ENCODE data around the gene NANOS3. TPM values are rescaled to one million over a fixed set of nuclear protein-coding genes. Genes with fewer than 3 reads are reported as not detected.

NANOS3 gene
- total and polyA plus RNA-seq, 9 of the 15 experiments (the other 6 are each of a cell fraction or from before 2014, with no cell fraction given) = not detected

DNA sequence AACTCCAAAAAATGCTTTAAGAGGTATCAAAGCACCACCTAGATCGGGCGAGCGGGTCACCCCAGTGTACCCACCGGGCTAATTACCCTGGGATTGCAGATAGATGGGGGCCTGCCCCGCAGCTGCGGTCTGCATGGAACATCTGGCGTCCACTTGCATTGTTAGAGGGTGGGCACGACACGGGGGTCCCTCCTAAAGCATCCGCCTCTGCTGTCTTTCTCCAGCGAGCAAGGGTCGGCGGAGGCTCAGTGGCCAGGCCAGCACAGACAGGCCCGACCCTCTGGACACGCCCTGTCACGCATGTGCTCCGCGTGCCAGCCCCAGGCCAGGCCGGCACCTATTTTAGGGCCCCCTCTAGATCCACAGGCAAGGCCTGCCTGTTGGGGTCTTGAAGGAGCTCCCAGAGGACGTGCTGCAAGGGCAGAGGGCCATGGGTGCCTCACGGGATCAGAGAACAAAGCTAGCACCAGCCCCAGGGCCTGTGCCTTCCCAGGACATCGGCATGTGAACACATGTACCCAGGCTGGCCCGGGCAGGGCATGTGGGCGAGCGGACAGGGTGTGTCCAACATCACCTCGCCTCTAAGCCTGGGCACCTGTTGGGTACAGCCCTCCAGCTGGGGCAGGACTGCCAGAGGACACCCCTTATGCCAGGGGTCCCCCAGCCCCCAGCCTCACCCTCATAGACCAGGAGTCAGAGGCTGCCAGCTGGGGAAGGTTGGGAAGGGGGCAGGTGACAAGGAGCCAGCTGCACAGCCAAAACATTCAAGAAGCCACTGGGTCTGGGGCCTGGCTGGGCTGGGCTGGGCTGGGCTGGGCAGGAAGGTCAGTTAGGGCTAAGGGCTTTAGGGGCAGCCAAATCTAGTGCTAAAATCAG is 35.6 kb upstream of the NANOS3 start (continued):
- TF ChIP-seq ZC3H4 (CRISPR knock-in tag; IDR thresholded peaks at IDR 0.05; ENCODE audit: borderline replicate concordance) = peak; percentile 80; the same call in 1 of the 2 replicates
- peak; percentile 2 for TF ChIP-seq PCBP1 (IDR thresholded peaks at IDR 0.05; ENCODE audit: low read depth, low read length, poor library complexity, severe bottlenecking)
- TF ChIP-seq, protein P1, sequence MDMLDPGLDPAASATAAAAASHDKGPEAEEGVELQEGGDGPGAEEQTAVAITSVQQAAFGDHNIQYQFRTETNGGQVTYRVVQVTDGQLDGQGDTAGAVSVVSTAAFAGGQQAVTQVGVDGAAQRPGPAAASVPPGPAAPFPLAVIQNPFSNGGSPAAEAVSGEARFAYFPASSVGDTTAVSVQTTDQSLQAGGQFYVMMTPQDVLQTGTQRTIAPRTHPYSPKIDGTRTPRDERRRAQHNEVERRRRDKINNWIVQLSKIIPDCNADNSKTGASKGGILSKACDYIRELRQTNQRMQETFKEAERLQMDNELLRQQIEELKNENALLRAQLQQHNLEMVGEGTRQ (CRISPR knock-in tag; IDR thresholded peaks at IDR 0.05) = no peak
- no peak for TF ChIP-seq ZNF282 (CRISPR knock-in tag; IDR thresholded peaks at IDR 0.05)
- no peak for TF ChIP-seq TOE1 (IDR thresholded peaks at IDR 0.05; ENCODE audit: borderline replicate concordance)
- TF ChIP-seq TOE1 (CRISPR knock-in tag; IDR thresholded peaks at IDR 0.05; ENCODE audit: borderline replicate concordance, low read depth) = no peak
- TF ChIP-seq ZNF124 (CRISPR knock-in tag; IDR thresholded peaks at IDR 0.05) = no peak
- TF ChIP-seq, protein P2, sequence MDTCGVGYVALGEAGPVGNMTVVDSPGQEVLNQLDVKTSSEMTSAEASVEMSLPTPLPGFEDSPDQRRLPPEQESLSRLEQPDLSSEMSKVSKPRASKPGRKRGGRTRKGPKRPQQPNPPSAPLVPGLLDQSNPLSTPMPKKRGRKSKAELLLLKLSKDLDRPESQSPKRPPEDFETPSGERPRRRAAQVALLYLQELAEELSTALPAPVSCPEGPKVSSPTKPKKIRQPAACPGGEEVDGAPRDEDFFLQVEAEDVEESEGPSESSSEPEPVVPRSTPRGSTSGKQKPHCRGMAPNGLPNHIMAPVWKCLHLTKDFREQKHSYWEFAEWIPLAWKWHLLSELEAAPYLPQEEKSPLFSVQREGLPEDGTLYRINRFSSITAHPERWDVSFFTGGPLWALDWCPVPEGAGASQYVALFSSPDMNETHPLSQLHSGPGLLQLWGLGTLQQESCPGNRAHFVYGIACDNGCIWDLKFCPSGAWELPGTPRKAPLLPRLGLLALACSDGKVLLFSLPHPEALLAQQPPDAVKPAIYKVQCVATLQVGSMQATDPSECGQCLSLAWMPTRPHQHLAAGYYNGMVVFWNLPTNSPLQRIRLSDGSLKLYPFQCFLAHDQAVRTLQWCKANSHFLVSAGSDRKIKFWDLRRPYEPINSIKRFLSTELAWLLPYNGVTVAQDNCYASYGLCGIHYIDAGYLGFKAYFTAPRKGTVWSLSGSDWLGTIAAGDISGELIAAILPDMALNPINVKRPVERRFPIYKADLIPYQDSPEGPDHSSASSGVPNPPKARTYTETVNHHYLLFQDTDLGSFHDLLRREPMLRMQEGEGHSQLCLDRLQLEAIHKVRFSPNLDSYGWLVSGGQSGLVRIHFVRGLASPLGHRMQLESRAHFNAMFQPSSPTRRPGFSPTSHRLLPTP (IDR thresholded peaks at IDR 0.05; ENCODE audit: borderline replicate concordance, extremely low read depth, insufficient read length) = no peak
- TF ChIP-seq PBX2 (CRISPR knock-in tag; IDR thresholded peaks at IDR 0.05; ENCODE audit: low read depth) = no peak
- TF ChIP-seq PBX2 (tag; conservative IDR thresholded peaks at IDR 0.05; ENCODE audit: low read depth) = no peak
- no peak for TF ChIP-seq TARDBP (IDR thresholded peaks at IDR 0.05)
- TF ChIP-seq SAP30 (IDR thresholded peaks at IDR 0.05; ENCODE audit: borderline replicate concordance, insufficient read depth, low read depth, low read length, poor library complexity, severe bottlenecking) = peak; percentile 56
- no peak for TF ChIP-seq FOXM1 (IDR thresholded peaks at IDR 0.05; ENCODE audit: low read depth)
- no peak for TF ChIP-seq FOXM1 (CRISPR knock-in tag; IDR thresholded peaks at IDR 0.05; ENCODE audit: low read depth)
- no peak for TF ChIP-seq RFX1 (IDR thresholded peaks at IDR 0.05)
- no peak for TF ChIP-seq RAD21 (CRISPR knock-in tag; conservative IDR thresholded peaks at IDR 0.05 in 1 of 2, IDR thresholded peaks at IDR 0.05 in 1 of 2)
- no peak; the same call in 1 of the 2 replicates for TF ChIP-seq ETS1 (conservative IDR thresholded peaks at IDR 0.05; ENCODE audit: control insufficient read depth, low read depth, low read length)
- no peak for TF ChIP-seq SMAD1 (IDR thresholded peaks at IDR 0.05; ENCODE audit: low read depth, low read length, partially characterized antibody)
